GM12874 (cell line): ENCODE measurements around the gene EPHB2.

Source experiments
- TF ChIP-seq, protein P1 (sequence below): IDR thresholded peaks from 2 replicates; pipeline ENCODE4 v1.5.1; 2011; ENCODE audit warnings: low read depth, mild to moderate bottlenecking, control low read depth, low read length, moderate library complexity; ENCODE audit not compliant: insufficient read depth

The EPHB2 gene

GRCh38 chr1:22761101-22761500 is 50.5 kb downstream of the EPHB2 start:
- TF ChIP-seq, protein P1, sequence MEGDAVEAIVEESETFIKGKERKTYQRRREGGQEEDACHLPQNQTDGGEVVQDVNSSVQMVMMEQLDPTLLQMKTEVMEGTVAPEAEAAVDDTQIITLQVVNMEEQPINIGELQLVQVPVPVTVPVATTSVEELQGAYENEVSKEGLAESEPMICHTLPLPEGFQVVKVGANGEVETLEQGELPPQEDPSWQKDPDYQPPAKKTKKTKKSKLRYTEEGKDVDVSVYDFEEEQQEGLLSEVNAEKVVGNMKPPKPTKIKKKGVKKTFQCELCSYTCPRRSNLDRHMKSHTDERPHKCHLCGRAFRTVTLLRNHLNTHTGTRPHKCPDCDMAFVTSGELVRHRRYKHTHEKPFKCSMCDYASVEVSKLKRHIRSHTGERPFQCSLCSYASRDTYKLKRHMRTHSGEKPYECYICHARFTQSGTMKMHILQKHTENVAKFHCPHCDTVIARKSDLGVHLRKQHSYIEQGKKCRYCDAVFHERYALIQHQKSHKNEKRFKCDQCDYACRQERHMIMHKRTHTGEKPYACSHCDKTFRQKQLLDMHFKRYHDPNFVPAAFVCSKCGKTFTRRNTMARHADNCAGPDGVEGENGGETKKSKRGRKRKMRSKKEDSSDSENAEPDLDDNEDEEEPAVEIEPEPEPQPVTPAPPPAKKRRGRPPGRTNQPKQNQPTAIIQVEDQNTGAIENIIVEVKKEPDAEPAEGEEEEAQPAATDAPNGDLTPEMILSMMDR, result no peak

DNA sequence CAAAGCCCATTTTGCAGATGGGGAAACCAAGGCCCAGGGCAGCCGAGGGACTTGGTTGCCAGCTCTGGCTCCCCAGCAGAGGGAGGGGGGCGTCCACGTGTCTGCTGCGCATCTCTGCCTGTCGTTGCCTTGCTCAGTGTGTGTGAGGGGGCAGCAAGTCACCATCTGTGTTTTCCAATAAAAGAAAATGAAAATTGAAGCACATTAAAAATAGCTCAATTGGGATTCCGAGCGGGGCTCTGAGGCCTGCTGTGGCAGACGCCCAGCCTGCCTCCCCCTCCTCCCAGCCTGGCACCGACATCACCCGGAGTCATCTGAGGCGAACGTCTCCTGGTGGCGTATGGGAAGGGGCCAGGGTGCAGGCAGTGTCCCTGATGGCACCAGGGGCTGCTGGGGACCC is 51.2 kb downstream of the EPHB2 start:
- TF ChIP-seq, protein P1, result no peak

- TF ChIP-seq, protein P1, result no peak
Measured at GRCh38 chr1:22763487-22764200, 53.0 kb downstream of the EPHB2 start.

DNA sequence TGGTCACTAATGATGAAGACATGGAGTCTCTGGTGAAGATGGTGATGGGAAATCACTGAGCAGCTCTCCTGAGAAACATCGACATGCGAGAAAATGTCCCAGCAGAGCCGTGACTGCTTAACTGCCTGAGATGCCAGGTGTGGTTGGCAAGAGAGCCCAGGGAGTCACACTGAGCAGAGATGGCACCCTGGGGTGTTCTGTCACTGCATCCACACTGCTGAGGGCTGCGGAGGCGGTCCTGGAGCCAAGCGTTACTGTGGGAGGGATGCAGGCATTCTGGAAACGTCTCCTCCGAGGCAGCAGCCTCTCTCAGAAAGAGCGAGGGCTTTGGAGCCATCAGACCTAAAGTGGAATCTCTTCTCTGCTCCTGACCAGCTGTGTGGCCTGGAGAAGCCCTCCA is 57.2 kb downstream of the EPHB2 start:
- TF ChIP-seq, protein P1, result no peak

- TF ChIP-seq, protein P1, result no peak
Measured at GRCh38 chr1:22769932-22770331, 59.3 kb downstream of the EPHB2 start.

DNA sequence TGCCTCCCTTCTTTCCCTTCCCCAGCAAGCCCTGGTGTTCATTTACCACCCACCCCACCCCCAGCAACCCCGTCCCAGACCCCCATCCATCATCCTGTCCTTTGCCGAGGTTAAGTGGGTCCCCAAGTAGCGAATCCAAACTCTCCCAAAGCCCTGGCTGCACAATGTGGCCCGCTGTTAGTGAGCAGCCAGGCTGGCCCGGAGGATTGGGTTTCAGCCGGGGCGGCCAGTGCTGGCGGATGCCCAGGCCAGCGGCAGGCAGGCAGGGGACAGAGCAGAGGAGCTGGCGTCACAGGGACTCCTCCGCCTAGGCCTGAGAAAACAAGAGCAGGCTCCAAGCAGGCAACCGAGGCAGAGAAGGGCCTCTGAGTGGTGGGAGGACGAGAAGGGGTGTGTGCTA is 61.4 kb downstream of the EPHB2 start:
- TF ChIP-seq, protein P1, result no peak

DNA sequence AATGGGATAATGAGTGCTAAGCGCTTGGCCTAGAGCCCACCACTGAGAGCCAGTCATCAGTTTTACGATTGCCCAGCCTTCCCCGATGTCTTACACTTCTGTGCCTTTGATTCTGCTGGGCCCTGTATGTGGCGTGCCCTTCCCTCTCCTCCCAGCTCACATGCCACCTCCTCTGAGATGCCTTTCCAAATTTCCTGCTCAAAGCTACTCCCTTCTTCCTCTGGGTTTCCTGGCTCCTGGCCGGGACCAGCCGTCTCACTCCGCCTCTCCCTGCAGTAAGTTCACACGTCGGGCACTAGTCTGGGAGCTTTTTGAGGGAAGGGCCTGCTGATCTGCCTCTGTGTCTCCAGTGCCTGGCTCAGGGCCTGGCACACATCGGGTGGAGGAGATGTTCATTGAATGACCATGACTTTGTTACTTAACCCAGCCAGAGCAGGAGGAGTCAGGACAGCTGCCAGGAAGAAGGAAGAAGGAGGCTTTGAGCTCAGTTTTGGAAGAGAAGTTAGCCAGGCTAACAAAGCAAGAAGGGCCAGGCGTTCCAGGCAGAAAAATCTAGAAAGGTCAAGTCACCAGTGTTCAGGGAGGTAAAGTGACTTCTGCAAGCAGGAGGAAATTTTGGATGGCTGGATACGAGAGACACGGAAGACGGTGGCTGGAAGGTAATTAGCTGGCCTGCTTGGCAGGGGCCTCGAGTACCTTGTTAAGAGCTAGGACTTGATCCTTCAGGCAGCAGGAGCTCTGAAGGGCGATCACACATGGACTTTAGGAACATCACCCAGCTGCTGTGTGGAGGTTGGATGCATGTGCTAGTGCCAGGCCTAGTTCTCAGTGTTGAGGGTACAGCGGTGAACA is 63.6 kb downstream of the EPHB2 start:
- TF ChIP-seq, protein P1, result no peak
